GM18507 (cell line): ENCODE results near the gene LRRC32.

Experiments
- DNase-seq: peaks from one replicate; pipeline ENCODE4 v3.0.0; 2011; ENCODE audit warnings: low read depth; ENCODE audit not compliant: insufficient read length; ENCODE audit errors: extremely low spot score
- FAIRE-seq: peaks from 2 replicates; lab custom pipeline; 2011; peaks lifted over from hg19 to GRCh38; lab: Jason Lieb, UNC

Gene LRRC32

GRCh38 chr11:76700177-76701100 is 29.9 kb upstream of the LRRC32 start:
- FAIRE-seq (no peak), DNase-seq (no peak)

- DNase-seq (no peak), FAIRE-seq (no peak)
Observed at GRCh38 chr11:76699451-76700091, 29.0 kb upstream of the LRRC32 start.

- FAIRE-seq: no peak
- DNase-seq: no peak
Observed at GRCh38 chr11:76698321-76699043, 27.9 kb upstream of the LRRC32 start.

GRCh38 chr11:76696756-76697155 is 26.2 kb upstream of the LRRC32 start:
- no peak for FAIRE-seq

GRCh38 chr11:76695771-76696170 is 25.2 kb upstream of the LRRC32 start:
- FAIRE-seq (no peak), DNase-seq (no peak)

More at GRCh38 chr11:76696756-76697155, 26.2 kb upstream of the LRRC32 start:
- DNase-seq: no peak

- DNase-seq: no peak
- FAIRE-seq: no peak
Observed at GRCh38 chr11:76695133-76695532, 24.6 kb upstream of the LRRC32 start.

GRCh38 chr11:76694664-76695063 is 24.1 kb upstream of the LRRC32 start:
- DNase-seq (no peak), FAIRE-seq (no peak)

- FAIRE-seq: no peak
- no peak for DNase-seq
Observed at GRCh38 chr11:76693806-76694205, 23.3 kb upstream of the LRRC32 start.

- FAIRE-seq (no peak), DNase-seq (no peak)
Observed at GRCh38 chr11:76692956-76693355, 22.4 kb upstream of the LRRC32 start.

- FAIRE-seq: no peak
Observed at GRCh38 chr11:76691655-76692054, 21.1 kb upstream of the LRRC32 start.

GRCh38 chr11:76690736-76691135 is 20.2 kb upstream of the LRRC32 start:
- FAIRE-seq: no peak
- no peak for DNase-seq

More at GRCh38 chr11:76691655-76692054, 21.1 kb upstream of the LRRC32 start:
- DNase-seq: no peak

GRCh38 chr11:76689313-76690260 is 19.0 kb upstream of the LRRC32 start:
- DNase-seq (no peak), FAIRE-seq (no peak)

- DNase-seq (no peak), FAIRE-seq (no peak)
Observed at GRCh38 chr11:76688146-76688545, 17.6 kb upstream of the LRRC32 start.

GRCh38 chr11:76686261-76687079 is 15.9 kb upstream of the LRRC32 start:
- DNase-seq: no peak
- FAIRE-seq: no peak

- FAIRE-seq (no peak), DNase-seq (no peak)
Observed at GRCh38 chr11:76685831-76686230, 15.3 kb upstream of the LRRC32 start.

GRCh38 chr11:76685237-76685636 is 14.7 kb upstream of the LRRC32 start:
- no peak for FAIRE-seq
- no peak for DNase-seq

- no peak for FAIRE-seq
Observed at GRCh38 chr11:76684516-76684915, 14.0 kb upstream of the LRRC32 start.

More at GRCh38 chr11:76684516-76684915, 14.0 kb upstream of the LRRC32 start:
- no peak for DNase-seq
